ENCODE results near the gene ACTL6B.

- TF ChIP-seq CTCF (IDR thresholded peaks at IDR 0.05), result no peak
- no peak for TF ChIP-seq POLR2A (IDR thresholded peaks at IDR 0.05)
Measured at GRCh38 chr7:100671353-100672327, 15.4 kb upstream of the ACTL6B start.

All from breast epithelium (tissue), 3 donors.